Measurements from ENCODE around the gene RBM20.

Gene RBM20

DNA sequence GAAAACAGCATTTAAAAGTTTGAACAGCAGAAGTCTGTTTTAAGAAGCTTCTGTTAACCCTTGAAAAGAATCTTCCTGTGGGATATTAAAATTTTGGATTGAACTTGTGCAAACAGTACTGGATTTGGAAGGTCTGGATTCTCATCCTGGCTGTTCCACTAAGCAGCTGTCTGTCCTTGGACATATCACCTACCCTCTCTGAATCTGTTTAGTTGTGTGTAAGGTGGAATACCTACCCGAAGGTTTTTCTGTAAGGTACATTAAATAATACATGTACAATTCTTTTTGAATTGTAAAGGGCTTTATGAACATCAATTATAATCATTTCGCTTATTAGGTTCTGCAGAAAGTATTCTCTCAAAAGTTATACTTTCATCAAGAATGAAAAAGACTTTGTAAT lies 229.8 kb downstream of the RBM20 start:
- no peaks in the 10 kb centered on the region for H3K79me1 ChIP-seq (ENCODE audit: low read length)
- no CpG with 5 or more reads among the region's 2 CpGs for WGBS (ENCODE audit: extremely low coverage, insufficient coverage, low lambda C conversion rate)
- H3K4me3 ChIP-seq (ENCODE audit: low read length): no peak overlapping the region
- H2BK5ac ChIP-seq (ENCODE audit: low read length): no peak overlapping the region
- no peak overlapping the region for H3K4ac ChIP-seq (ENCODE audit: low read depth, low read length)
- H3K9ac ChIP-seq (ENCODE audit: low read length): no peak overlapping the region
- no peak overlapping the region for H2BK15ac ChIP-seq (replicated peaks; ENCODE audit: low read depth)
- H2AK5ac ChIP-seq (ENCODE audit: low read length): no peak overlapping the region
- peaks cover 5% of the 10 kb centered on the region for H3K4me1 ChIP-seq (ENCODE audit: control insufficient read depth, low read depth, low read length)
- no peak overlapping the region for H3K4me2 ChIP-seq (ENCODE audit: low read length)
- no peak overlapping the region for H2BK120ac ChIP-seq (ENCODE audit: low read depth, low read length)
- H3K18ac ChIP-seq (ENCODE audit: low read length): no peak overlapping the region
- no peaks in the 10 kb centered on the region for H3K79me2 ChIP-seq (ENCODE audit: control insufficient read depth, insufficient read depth, low read length)
- no peak overlapping the region for H4K8ac ChIP-seq (ENCODE audit: low read depth, low read length)
- no peak overlapping the region for H4K5ac ChIP-seq (ENCODE audit: low read length)
- H3K27ac ChIP-seq (ENCODE audit: low read depth, low read length): no peak overlapping the region
- no peaks in the 10 kb centered on the region for H3K27me3 ChIP-seq (ENCODE audit: insufficient read depth, low read length, poor library complexity)
- H3K36me3 ChIP-seq (ENCODE audit: control insufficient read depth, insufficient read depth, low read length): no peaks in the 10 kb centered on the region
- H3K56ac ChIP-seq (ENCODE audit: low read length): no peak overlapping the region
- no peak overlapping the region for H3K23ac ChIP-seq (ENCODE audit: low read length)
- no peak for DNase-seq

- Histone ChIP-seq H3K18ac (ENCODE audit: low read length) (no peak overlapping the region), H3K56ac (ENCODE audit: low read length) (no peak overlapping the region), H2AK5ac (ENCODE audit: low read length) (no peak overlapping the region), H3K27ac (ENCODE audit: low read depth, low read length) (no peak overlapping the region), H4K8ac (ENCODE audit: low read depth, low read length) (no peak overlapping the region), H3K4ac (ENCODE audit: low read depth, low read length) (no peak overlapping the region), H3K9ac (ENCODE audit: low read length) (no peak overlapping the region), H3K27me3 (ENCODE audit: insufficient read depth, low read length, poor library complexity) (no peaks in the 10 kb centered on the region), H3K4me1 (ENCODE audit: control insufficient read depth, low read depth, low read length) (peaks cover 4% of the 10 kb centered on the region), H4K5ac (ENCODE audit: low read length) (no peak overlapping the region), H2BK15ac (replicated peaks; ENCODE audit: low read depth) (no peak overlapping the region), H2BK120ac (ENCODE audit: low read depth, low read length) (no peak overlapping the region), H3K4me3 (ENCODE audit: low read length) (no peak overlapping the region), H3K4me2 (ENCODE audit: low read length) (no peak overlapping the region), H3K36me3 (ENCODE audit: control insufficient read depth, insufficient read depth, low read length) (no peaks in the 10 kb centered on the region), H3K79me1 (ENCODE audit: low read length) (no peaks in the 10 kb centered on the region), H3K79me2 (ENCODE audit: control insufficient read depth, insufficient read depth, low read length) (no peaks in the 10 kb centered on the region), H2BK5ac (ENCODE audit: low read length) (no peak overlapping the region), H3K23ac (ENCODE audit: low read length) (no peak overlapping the region)
- DNase-seq: no peak
- no CpG with 5 or more reads among the region's 2 CpGs for WGBS (ENCODE audit: extremely low coverage, insufficient coverage, low lambda C conversion rate)
These were observed 231.9 kb downstream of the RBM20 start for GRCh38 chr10:110876000-110876399.

DNA sequence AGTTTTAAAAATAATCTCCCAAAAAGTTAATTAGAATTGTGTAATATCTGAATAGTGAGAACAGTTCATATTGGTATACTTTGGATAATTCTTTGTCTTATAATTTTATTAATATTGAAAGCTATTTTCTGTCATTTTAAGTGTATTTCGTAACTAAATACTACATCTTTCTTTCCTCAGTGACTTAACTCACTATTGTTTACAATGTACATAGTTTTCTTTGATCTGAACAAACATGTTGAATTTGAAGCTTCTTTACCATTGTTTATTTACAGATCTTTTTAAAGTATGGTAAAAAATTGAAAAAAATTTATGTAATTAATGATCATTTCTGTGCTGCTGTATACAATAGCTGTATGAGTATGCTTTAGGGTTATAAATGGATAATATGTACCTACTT lies 232.7 kb downstream of the RBM20 start:
- Histone ChIP-seq H2BK5ac (ENCODE audit: low read length) (no peak overlapping the region), H3K36me3 (ENCODE audit: control insufficient read depth, insufficient read depth, low read length) (no peaks in the 10 kb centered on the region)

GRCh38 chr10:110880012-110880411 lies 235.9 kb downstream of the RBM20 start:
- no peak overlapping the region for H2AK5ac ChIP-seq (ENCODE audit: low read length)
- WGBS (ENCODE audit: extremely low coverage, insufficient coverage, low lambda C conversion rate): no CpG with 5 or more reads among the region's 3 CpGs

More for the DNA sequence above, 232.7 kb downstream of the RBM20 start:
- H3K27me3 ChIP-seq (ENCODE audit: insufficient read depth, low read length, poor library complexity): no peaks in the 10 kb centered on the region
- no peaks in the 10 kb centered on the region for H3K4me1 ChIP-seq (ENCODE audit: control insufficient read depth, low read depth, low read length)
- no peaks in the 10 kb centered on the region for H3K79me2 ChIP-seq (ENCODE audit: control insufficient read depth, insufficient read depth, low read length)
- H2AK5ac ChIP-seq (ENCODE audit: low read length): no peak overlapping the region
- H3K18ac ChIP-seq (ENCODE audit: low read length): no peak overlapping the region
- H3K4me3 ChIP-seq (ENCODE audit: low read length): no peak overlapping the region
- H3K27ac ChIP-seq (ENCODE audit: low read depth, low read length): no peak overlapping the region
- no peak overlapping the region for H4K8ac ChIP-seq (ENCODE audit: low read depth, low read length)
- H3K56ac ChIP-seq (ENCODE audit: low read length): no peak overlapping the region
- DNase-seq: no peak
- H3K23ac ChIP-seq (ENCODE audit: low read length): no peak overlapping the region
- H3K79me1 ChIP-seq (ENCODE audit: low read length): no peaks in the 10 kb centered on the region
- H3K4ac ChIP-seq (ENCODE audit: low read depth, low read length): no peak overlapping the region
- no peak overlapping the region for H3K4me2 ChIP-seq (ENCODE audit: low read length)
- H2BK15ac ChIP-seq (replicated peaks; ENCODE audit: low read depth): no peak overlapping the region
- H2BK120ac ChIP-seq (ENCODE audit: low read depth, low read length): no peak overlapping the region
- no peak overlapping the region for H3K9ac ChIP-seq (ENCODE audit: low read length)
- no peak overlapping the region for H4K5ac ChIP-seq (ENCODE audit: low read length)
- whole genome bisulfite sequencing (ENCODE audit: extremely low coverage, insufficient coverage, low lambda C conversion rate): no CpG with 5 or more reads among the region's 1 CpG

DNA sequence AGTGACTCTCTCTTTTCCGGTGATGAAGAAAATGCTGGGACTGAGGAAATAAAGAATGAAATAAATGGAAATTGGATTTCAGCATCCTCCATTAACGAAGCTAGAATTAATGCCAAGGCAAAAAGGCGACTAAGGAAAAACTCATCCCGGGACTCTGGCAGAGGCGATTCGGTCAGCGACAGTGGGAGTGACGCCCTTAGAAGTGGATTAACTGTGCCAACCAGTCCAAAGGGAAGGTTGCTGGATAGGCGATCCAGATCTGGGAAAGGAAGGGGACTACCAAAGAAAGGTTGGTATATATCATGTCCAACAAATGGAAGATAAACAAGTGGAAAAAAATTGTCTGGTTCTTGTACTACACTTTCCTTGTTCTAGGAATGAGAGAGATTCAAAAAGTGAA lies 237.1 kb downstream of the RBM20 start:
- H4K8ac ChIP-seq (ENCODE audit: low read depth, low read length): no peak overlapping the region
- no peak overlapping the region for H3K27ac ChIP-seq (ENCODE audit: low read depth, low read length)
- no peak overlapping the region for H3K9ac ChIP-seq (ENCODE audit: low read length)
- no peaks in the 10 kb centered on the region for H3K79me1 ChIP-seq (ENCODE audit: low read length)
- no CpG with 5 or more reads among the region's 9 CpGs for WGBS (ENCODE audit: extremely low coverage, insufficient coverage, low lambda C conversion rate)
- H4K5ac ChIP-seq (ENCODE audit: low read length): no peak overlapping the region
- no peaks in the 10 kb centered on the region for H3K4me1 ChIP-seq (ENCODE audit: control insufficient read depth, low read depth, low read length)
- H3K79me2 ChIP-seq (ENCODE audit: control insufficient read depth, insufficient read depth, low read length): no peaks in the 10 kb centered on the region
- no peak overlapping the region for H2BK120ac ChIP-seq (ENCODE audit: low read depth, low read length)
- H3K18ac ChIP-seq (ENCODE audit: low read length): no peak overlapping the region
- H2BK15ac ChIP-seq (replicated peaks; ENCODE audit: low read depth): no peak overlapping the region
- H3K56ac ChIP-seq (ENCODE audit: low read length): no peak overlapping the region
- H3K23ac ChIP-seq (ENCODE audit: low read length): no peak overlapping the region
- H3K4me3 ChIP-seq (ENCODE audit: low read length): no peak overlapping the region
- H2BK5ac ChIP-seq (ENCODE audit: low read length): no peak overlapping the region
- H3K4me2 ChIP-seq (ENCODE audit: low read length): no peak overlapping the region
- no peak for DNase-seq
- no peak overlapping the region for H3K4ac ChIP-seq (ENCODE audit: low read depth, low read length)
- H2AK5ac ChIP-seq (ENCODE audit: low read length): no peak overlapping the region
- H3K36me3 ChIP-seq (ENCODE audit: control insufficient read depth, insufficient read depth, low read length): no peaks in the 10 kb centered on the region
- no peaks in the 10 kb centered on the region for H3K27me3 ChIP-seq (ENCODE audit: insufficient read depth, low read length, poor library complexity)

More at GRCh38 chr10:110880012-110880411, 235.9 kb downstream of the RBM20 start:
- H3K79me2 ChIP-seq (ENCODE audit: control insufficient read depth, insufficient read depth, low read length): no peaks in the 10 kb centered on the region
- no peaks in the 10 kb centered on the region for H3K4me1 ChIP-seq (ENCODE audit: control insufficient read depth, low read depth, low read length)
- no peak overlapping the region for H3K23ac ChIP-seq (ENCODE audit: low read length)
- H3K79me1 ChIP-seq (ENCODE audit: low read length): no peaks in the 10 kb centered on the region
- no peak for DNase-seq
- H2BK5ac ChIP-seq (ENCODE audit: low read length): no peak overlapping the region
- no peak overlapping the region for H3K9ac ChIP-seq (ENCODE audit: low read length)
- no peak overlapping the region for H3K27ac ChIP-seq (ENCODE audit: low read depth, low read length)
- no peak overlapping the region for H3K56ac ChIP-seq (ENCODE audit: low read length)
- no peak overlapping the region for H3K4ac ChIP-seq (ENCODE audit: low read depth, low read length)
- no peak overlapping the region for H4K5ac ChIP-seq (ENCODE audit: low read length)
- no peaks in the 10 kb centered on the region for H3K36me3 ChIP-seq (ENCODE audit: control insufficient read depth, insufficient read depth, low read length)
- no peaks in the 10 kb centered on the region for H3K27me3 ChIP-seq (ENCODE audit: insufficient read depth, low read length, poor library complexity)
- H3K4me2 ChIP-seq (ENCODE audit: low read length): no peak overlapping the region
- H4K8ac ChIP-seq (ENCODE audit: low read depth, low read length): no peak overlapping the region
- no peak overlapping the region for H2BK120ac ChIP-seq (ENCODE audit: low read depth, low read length)
- H3K4me3 ChIP-seq (ENCODE audit: low read length): no peak overlapping the region
- no peak overlapping the region for H2BK15ac ChIP-seq (replicated peaks; ENCODE audit: low read depth)
- no peak overlapping the region for H3K18ac ChIP-seq (ENCODE audit: low read length)

DNA sequence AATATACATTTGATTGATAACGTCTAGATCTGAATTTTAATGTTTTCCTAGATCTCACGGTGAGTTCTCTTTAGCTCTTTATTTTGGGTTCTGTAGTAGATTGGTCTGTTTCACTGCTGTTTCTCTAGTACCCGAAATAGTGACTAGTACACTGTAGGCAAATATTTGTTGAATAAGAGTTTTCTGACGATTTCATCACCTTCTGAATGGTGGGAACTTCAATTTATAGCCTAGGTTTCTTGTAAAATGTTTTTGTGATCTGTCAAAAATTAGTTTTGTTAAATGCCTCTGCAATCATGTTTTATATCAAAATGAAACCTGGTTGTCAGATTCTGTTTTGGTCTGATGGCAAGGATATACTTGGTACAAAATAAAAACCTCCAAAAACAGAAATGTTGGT lies 237.8 kb downstream of the RBM20 start:
- no peak overlapping the region for H2BK15ac ChIP-seq (replicated peaks; ENCODE audit: low read depth)
- H3K23ac ChIP-seq (ENCODE audit: low read length): no peak overlapping the region
- no peak overlapping the region for H2BK120ac ChIP-seq (ENCODE audit: low read depth, low read length)
- H3K27me3 ChIP-seq (ENCODE audit: insufficient read depth, low read length, poor library complexity): no peaks in the 10 kb centered on the region
- no peak overlapping the region for H3K4ac ChIP-seq (ENCODE audit: low read depth, low read length)
- no peak for DNase-seq
- WGBS (ENCODE audit: extremely low coverage, insufficient coverage, low lambda C conversion rate): no CpG with 5 or more reads among the region's 4 CpGs
- H2AK5ac ChIP-seq (ENCODE audit: low read length): no peak overlapping the region
- no peaks in the 10 kb centered on the region for H3K79me2 ChIP-seq (ENCODE audit: control insufficient read depth, insufficient read depth, low read length)
- no peak overlapping the region for H3K56ac ChIP-seq (ENCODE audit: low read length)
- H4K8ac ChIP-seq (ENCODE audit: low read depth, low read length): no peak overlapping the region
- H3K79me1 ChIP-seq (ENCODE audit: low read length): no peaks in the 10 kb centered on the region
- H4K5ac ChIP-seq (ENCODE audit: low read length): no peak overlapping the region
- no peak overlapping the region for H3K18ac ChIP-seq (ENCODE audit: low read length)
- no peak overlapping the region for H2BK5ac ChIP-seq (ENCODE audit: low read length)
- no peak overlapping the region for H3K4me2 ChIP-seq (ENCODE audit: low read length)
- no peaks in the 10 kb centered on the region for H3K36me3 ChIP-seq (ENCODE audit: control insufficient read depth, insufficient read depth, low read length)
- H3K9ac ChIP-seq (ENCODE audit: low read length): no peak overlapping the region
- no peak overlapping the region for H3K4me3 ChIP-seq (ENCODE audit: low read length)
- no peak overlapping the region for H3K27ac ChIP-seq (ENCODE audit: low read depth, low read length)
- no peaks in the 10 kb centered on the region for H3K4me1 ChIP-seq (ENCODE audit: control insufficient read depth, low read depth, low read length)
